Thyroid gland (tissue), 4 donors: ENCODE results near the gene GNAI1. TPM values are rescaled to one million over a fixed set of nuclear protein-coding genes. Genes with fewer than 3 reads are reported as not detected.
A peak's percentile ranks its signal among the peaks of the same experiment; 100 is the strongest.

ENCODE experiments used
- DNase-seq, 2 donors: peaks; one replicate each; pipeline ENCODE4 v3.0.0-alpha.2; 2019
- H3K27ac ChIP-seq, 3 donors: fragments of 200-600 bp; sonication (generic); 1 replicate in 2 of 3; 2 replicates in 1 of 3; pipeline ENCODE4 v1.5.1; 2016 to 2019; ENCODE audit warnings: mild to moderate bottlenecking in 1 of 3, moderate library complexity in 1 of 3
- H3K27me3 ChIP-seq: fragments of 200-600 bp; sonication (generic); one replicate; pipeline ENCODE4 v1.5.1; 2019
- H3K36me3 ChIP-seq, 2 donors: fragments of 200-600 bp; sonication (generic); one replicate each; pipeline ENCODE4 v1.5.1; 2016 to 2019
- H3K4me1 ChIP-seq, 2 donors: fragments of 200-600 bp; sonication (generic); one replicate each; pipeline ENCODE4 v1.5.1; 2017 to 2019
- H3K4me3 ChIP-seq, 3 donors: fragments of 200-600 bp; sonication (generic); replicated peaks in 1 of 3; 1 replicate in 2 of 3; 2 replicates in 1 of 3; pipeline ENCODE4 v1.5.1; 2016; ENCODE audit warnings: mild to moderate bottlenecking in 1 of 3
- H3K9me3 ChIP-seq: fragments of 200-600 bp; sonication (generic); one replicate; pipeline ENCODE4 v1.5.1; 2017
- POLR2A ChIP-seq, 2 donors: fragments of 450-650 bp; IDR thresholded peaks; one replicate each; pipeline ENCODE4 v1.6.1; 2017; ENCODE audit warnings: antibody characterized with exemption in 2 of 2, mild to moderate bottlenecking in 2 of 2, moderate library complexity in 1 of 2
- WGBS, 2 donors: methylation state at CpG; one replicate each; pipeline ENCODE4 v1.1.5; 2017; 5-methylcytosine and 5-hydroxymethylcytosine counted together
- intact Hi-C: fragments of 100-400 bp; cut with DNase I; formaldehyde crosslinking; loops from one replicate; pipeline ENCODE4 v1.15.1; 2023
- total RNA-seq, 4 donors: library from RNA; depleted of rRNA; stranded (reverse); fragments of >200 nt; gene quantifications; one replicate each; pipeline ENCODE4 v1.2.3, GENCODE V29; 2016
- TF ChIP-seq, protein P1 (sequence below), 6 experiments: fragments of 200-600 bp in 3 of 6; fragments of 450-650 bp in 3 of 6; sonication (generic) in 3 of 6; IDR thresholded peaks; one replicate each; pipeline ENCODE4 v1.5.1; 2016 to 2019; ENCODE audit warnings: antibody characterized with exemption in 6 of 6, mild to moderate bottlenecking in 2 of 6, inconsistent platforms in 1 of 6, moderate library complexity in 1 of 6

Gene GNAI1
- total RNA-seq, 4 donors from 2014 or later: 32.1 to 52.7 (median 47.4) TPM

GRCh38 chr7:80124526-80125264, 9.9 kb upstream of the GNAI1 start:
- H3K27ac ChIP-seq: no peak overlapping the region
- no peaks in the 10 kb centered on the region for H3K36me3 ChIP-seq
- no peak for TF ChIP-seq POLR2A (IDR thresholded peaks at IDR 0.05)
- TF ChIP-seq, protein P1, sequence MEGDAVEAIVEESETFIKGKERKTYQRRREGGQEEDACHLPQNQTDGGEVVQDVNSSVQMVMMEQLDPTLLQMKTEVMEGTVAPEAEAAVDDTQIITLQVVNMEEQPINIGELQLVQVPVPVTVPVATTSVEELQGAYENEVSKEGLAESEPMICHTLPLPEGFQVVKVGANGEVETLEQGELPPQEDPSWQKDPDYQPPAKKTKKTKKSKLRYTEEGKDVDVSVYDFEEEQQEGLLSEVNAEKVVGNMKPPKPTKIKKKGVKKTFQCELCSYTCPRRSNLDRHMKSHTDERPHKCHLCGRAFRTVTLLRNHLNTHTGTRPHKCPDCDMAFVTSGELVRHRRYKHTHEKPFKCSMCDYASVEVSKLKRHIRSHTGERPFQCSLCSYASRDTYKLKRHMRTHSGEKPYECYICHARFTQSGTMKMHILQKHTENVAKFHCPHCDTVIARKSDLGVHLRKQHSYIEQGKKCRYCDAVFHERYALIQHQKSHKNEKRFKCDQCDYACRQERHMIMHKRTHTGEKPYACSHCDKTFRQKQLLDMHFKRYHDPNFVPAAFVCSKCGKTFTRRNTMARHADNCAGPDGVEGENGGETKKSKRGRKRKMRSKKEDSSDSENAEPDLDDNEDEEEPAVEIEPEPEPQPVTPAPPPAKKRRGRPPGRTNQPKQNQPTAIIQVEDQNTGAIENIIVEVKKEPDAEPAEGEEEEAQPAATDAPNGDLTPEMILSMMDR (IDR thresholded peaks at IDR 0.05): no peak
- H3K4me3 ChIP-seq: no peak overlapping the region
- H3K27me3 ChIP-seq: no peaks in the 10 kb centered on the region
- no peaks in the 10 kb centered on the region for H3K9me3 ChIP-seq
- peaks cover 4 to 7% of the 10 kb centered on the region in 2 donors for H3K4me1 ChIP-seq
- WGBS, 2 donors: 83 to 84% methylated on average over 4 of the region's 4 CpGs
- DNase-seq: no peak
- intact Hi-C loops: no loop called here

DNA sequence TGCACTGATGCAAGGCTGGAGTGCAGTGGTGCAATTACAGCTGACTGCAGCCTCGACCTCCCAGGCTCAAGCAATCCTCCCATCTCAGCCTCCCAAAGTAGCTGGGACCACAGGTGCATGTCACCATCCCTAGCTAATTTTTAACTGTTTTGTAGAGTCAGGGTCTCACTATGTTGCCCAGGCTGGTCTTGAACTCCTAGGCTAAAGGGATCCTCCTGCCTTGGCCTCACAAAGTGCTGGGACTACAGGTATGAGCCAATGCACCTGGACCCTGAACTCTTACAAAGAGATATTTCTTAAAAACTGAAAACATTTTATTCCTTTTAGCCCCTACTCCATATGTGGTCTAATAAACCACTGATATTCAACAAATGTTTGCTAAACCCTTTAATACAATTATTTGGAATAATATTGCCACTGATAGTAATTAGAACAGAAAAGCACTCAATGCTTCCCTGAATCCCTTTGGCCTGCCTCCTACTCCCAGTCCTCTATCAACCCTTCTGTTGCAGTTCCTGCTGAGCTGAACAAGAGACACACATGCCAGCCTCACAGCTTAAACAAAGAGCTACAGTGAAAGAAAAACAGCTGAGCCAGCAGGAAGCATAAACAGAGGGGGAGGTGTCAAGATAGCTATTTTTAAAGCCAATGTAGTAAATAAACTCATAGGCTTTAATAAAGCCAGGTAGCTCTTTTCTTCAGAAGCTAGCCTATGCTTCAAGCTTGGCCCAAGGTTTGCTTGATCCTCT, 7.0 kb upstream of the GNAI1 start:
- no peak overlapping the region for H3K4me3 ChIP-seq
- H3K4me1 ChIP-seq: peaks cover 4 to 7% of the 10 kb centered on the region in 2 donors
- peak overlapping the region in 1 of 3 donors; percentile 47 for H3K27ac ChIP-seq
- H3K27me3 ChIP-seq: no peaks in the 10 kb centered on the region
- TF ChIP-seq, protein P1 (IDR thresholded peaks at IDR 0.05): no peak
- no peak for TF ChIP-seq POLR2A (IDR thresholded peaks at IDR 0.05)
- peak; percentile 22 to 31 for DNase-seq
- intact Hi-C loops: no loop called here
- no peaks in the 10 kb centered on the region for H3K36me3 ChIP-seq
- WGBS, 2 donors: 70 to 75% methylated on average over 1 of the region's 1 CpG
- H3K9me3 ChIP-seq: no peaks in the 10 kb centered on the region

- intact Hi-C loops: no loop called here
- no peak overlapping the region for H3K27ac ChIP-seq
- 95 to 100% methylated on average over 3 of the region's 3 CpGs for WGBS, 2 donors
- TF ChIP-seq, protein P1 (IDR thresholded peaks at IDR 0.05): no peak
- peaks cover 4 to 9% of the 10 kb centered on the region in 2 donors for H3K4me1 ChIP-seq
- no peak for DNase-seq
- H3K36me3 ChIP-seq: no peaks in the 10 kb centered on the region
- H3K9me3 ChIP-seq: no peaks in the 10 kb centered on the region
- H3K27me3 ChIP-seq: no peaks in the 10 kb centered on the region
- no peak overlapping the region for H3K4me3 ChIP-seq
Observed at GRCh38 chr7:80128918-80129317, 5.7 kb upstream of the GNAI1 start.

DNA sequence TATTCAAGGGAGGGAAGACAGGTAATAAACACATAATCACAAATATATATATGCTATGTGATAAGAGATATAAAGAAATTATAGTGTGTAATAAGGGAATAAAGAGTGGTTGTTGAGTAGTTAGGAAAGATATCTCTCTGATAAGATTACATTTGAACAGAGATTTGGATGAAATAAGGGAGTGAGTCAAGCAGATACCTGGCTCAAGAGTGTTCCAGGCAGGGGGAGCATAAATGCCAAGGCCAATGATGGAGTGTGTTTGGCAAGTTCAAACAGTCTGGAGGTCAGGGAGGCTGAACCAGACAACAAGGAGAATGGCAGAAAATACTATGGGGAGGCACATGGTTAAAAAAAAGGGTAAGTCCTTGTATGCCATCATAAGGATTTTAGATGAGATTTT, 4.8 kb upstream of the GNAI1 start:
- no peak for TF ChIP-seq POLR2A (IDR thresholded peaks at IDR 0.05)
- TF ChIP-seq, protein P1 (IDR thresholded peaks at IDR 0.05): no peak
- H3K4me3 ChIP-seq: no peak overlapping the region
- H3K9me3 ChIP-seq: no peaks in the 10 kb centered on the region
- no peak for DNase-seq
- no peaks in the 10 kb centered on the region for H3K27me3 ChIP-seq
- intact Hi-C loops: loop anchor here (10.0 kb wide), 2 partner anchors 155 to 265 kb away; no protein-coding TSS in a partner anchor
- no peak overlapping the region for H3K27ac ChIP-seq
- peaks cover 4 to 13% of the 10 kb centered on the region in 2 donors for H3K4me1 ChIP-seq
- no peaks in the 10 kb centered on the region for H3K36me3 ChIP-seq
